Measurements from ENCODE around the gene ZBTB44.
"Not testable (repeated sequence)": the region's sequence is repeated elsewhere in the genome, so short reads cannot be mapped to it uniquely, and the experiment has no call there.

The ZBTB44 gene

GRCh38 chr11:130194241-130195023 is 120.3 kb downstream of the ZBTB44 start:
- no peak for DNase-seq (ENCODE audit: low spot score)
- ChIA-PET CTCF (interaction anchor here (0.7 kb wide), 2 partner anchors 8 to 271 kb away, joined by 3 to 4 read pairs; no protein-coding TSS in a partner anchor), POLR2A (ENCODE audit: low non-redundant PET) (no interaction called here)
- H3K27ac ChIP-seq: no peak overlapping the region
- TF ChIP-seq CTCF (conservative IDR thresholded peaks at IDR 0.05; ENCODE audit: low read depth): no peak

- CTCF ChIA-PET; H3K27ac ChIP-seq; POLR2A ChIA-PET (ENCODE audit: low non-redundant PET); DNase-seq (ENCODE audit: low spot score): not testable (repeated sequence)
These were observed 121.2 kb downstream of the ZBTB44 start for GRCh38 chr11:130193551-130193950.

- no peak for TF ChIP-seq CTCF (conservative IDR thresholded peaks at IDR 0.05; ENCODE audit: low read depth)
- ChIA-PET POLR2A (ENCODE audit: low non-redundant PET) (no interaction called here), CTCF (no interaction called here)
- DNase-seq (ENCODE audit: low spot score): no peak
- H3K27ac ChIP-seq: no peak overlapping the region
These were observed 121.9 kb downstream of the ZBTB44 start for GRCh38 chr11:130192845-130193267.

GRCh38 chr11:130191896-130192295 is 122.8 kb downstream of the ZBTB44 start:
- TF ChIP-seq CTCF (conservative IDR thresholded peaks at IDR 0.05; ENCODE audit: low read depth): no peak
- ChIA-PET CTCF (no interaction called here), POLR2A (ENCODE audit: low non-redundant PET) (no interaction called here)
- no peak overlapping the region for H3K27ac ChIP-seq
- DNase-seq (ENCODE audit: low spot score): no peak

- CTCF ChIA-PET: no interaction called here
- POLR2A ChIA-PET (ENCODE audit: low non-redundant PET): no interaction called here
- no peak overlapping the region for H3K27ac ChIP-seq
- DNase-seq (ENCODE audit: low spot score): no peak
- no peak for TF ChIP-seq CTCF (conservative IDR thresholded peaks at IDR 0.05; ENCODE audit: low read depth)
These were observed 124.3 kb downstream of the ZBTB44 start for GRCh38 chr11:130190371-130190881.

- H3K27ac ChIP-seq: no peak overlapping the region
- DNase-seq (ENCODE audit: low spot score): no peak
- CTCF ChIA-PET: no interaction called here
- TF ChIP-seq CTCF (conservative IDR thresholded peaks at IDR 0.05; ENCODE audit: low read depth): no peak
- POLR2A ChIA-PET (ENCODE audit: low non-redundant PET): no interaction called here
These were observed 125.1 kb downstream of the ZBTB44 start for GRCh38 chr11:130189492-130190210.
